Esophagus muscularis mucosa (tissue), 4 donors: ENCODE data around the gene SPSB2.

Experiments used
- CTCF ChIP-seq, 3 experiments: fragments of 200-600 bp in 2 of 3; fragments of 450-650 bp in 1 of 3; sonication (generic) in 2 of 3; IDR thresholded peaks; one replicate each; pipeline ENCODE4 v1.5.1; 2017 to 2019; ENCODE audit warnings: antibody characterized with exemption in 3 of 3, mild to moderate bottlenecking in 2 of 3, moderate library complexity in 1 of 3
- EP300 ChIP-seq: sonication (generic); formaldehyde crosslinking; IDR thresholded peaks from one replicate; pipeline ENCODE4 v1.6.1; 2017; ENCODE audit warnings: antibody characterized with exemption
- POLR2A ChIP-seq: fragments of 450-650 bp; IDR thresholded peaks from one replicate; pipeline ENCODE4 v1.6.1; 2017; ENCODE audit warnings: antibody characterized with exemption, moderate library complexity, mild to moderate bottlenecking, low read depth
- POLR2AphosphoS5 ChIP-seq, 2 donors: sonication (generic); formaldehyde crosslinking; IDR thresholded peaks; one replicate each; pipeline ENCODE4 v1.6.1; 2017; ENCODE audit warnings: antibody characterized with exemption in 2 of 2

DNA sequence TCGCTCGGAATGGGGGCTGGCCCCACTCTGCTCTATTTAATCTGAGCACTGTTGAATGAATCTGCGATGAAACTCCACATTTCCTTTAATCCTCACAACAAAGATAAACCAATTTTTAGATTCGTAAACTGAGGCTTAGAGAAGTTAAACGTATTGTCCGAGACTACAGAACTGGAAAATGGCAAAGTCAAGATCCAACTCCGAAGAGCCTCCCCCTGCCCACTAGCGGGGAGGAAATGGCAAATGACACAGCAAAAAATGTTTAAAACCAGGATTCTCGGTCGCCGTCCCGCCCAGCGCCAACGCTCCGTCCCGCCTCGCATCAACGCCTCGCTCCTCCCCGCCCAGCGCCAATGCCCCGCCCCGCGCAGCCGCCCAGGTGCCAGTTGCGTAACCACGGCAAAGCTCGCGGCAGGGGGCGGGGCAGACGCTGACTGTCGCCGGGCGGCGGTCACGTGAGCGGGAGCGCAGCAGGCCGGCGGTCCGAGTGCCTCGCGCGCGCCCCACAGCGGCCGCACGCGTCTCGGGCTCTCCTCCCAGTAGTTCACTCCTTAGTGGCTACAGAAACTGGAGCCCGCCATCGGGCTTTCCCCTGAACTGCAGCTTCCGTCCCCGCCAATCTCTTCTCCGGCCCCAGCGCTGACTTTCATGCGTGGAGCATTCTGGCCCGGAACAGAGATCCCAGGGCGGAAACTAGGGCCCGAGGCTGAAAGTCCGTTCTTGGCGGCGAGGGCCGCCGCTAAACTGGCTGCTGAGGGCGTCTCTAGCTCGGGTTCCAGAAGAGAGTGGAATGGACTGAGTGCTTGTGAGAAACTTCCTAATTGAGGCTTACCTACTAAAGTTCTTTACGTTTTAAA, 17.9 kb upstream of the SPSB2 start:
- TF ChIP-seq POLR2A (peak; percentile 26), CTCF (IDR thresholded peaks at IDR 0.05) (peak; percentile 88 to 96 (median 95)), EP300 (no peak), POLR2AphosphoS5 (IDR thresholded peaks at IDR 0.05) (peak; percentile 93 to 94)
